Endothelial cell of hepatic sinusoid (primary cell): Measurements from ENCODE around the gene TIAM2.
"Not testable (repeated sequence)": the region's sequence is repeated elsewhere in the genome, so short reads cannot be mapped to it uniquely, and the experiment has no call there.

ENCODE experiments used
- in situ Hi-C: cut with HindIII; loops from 2 replicates; pipeline ENCODE4 v1.10.0; 2017; ENCODE audit warnings: low sequenced_read_pairs

Gene TIAM2

DNA sequence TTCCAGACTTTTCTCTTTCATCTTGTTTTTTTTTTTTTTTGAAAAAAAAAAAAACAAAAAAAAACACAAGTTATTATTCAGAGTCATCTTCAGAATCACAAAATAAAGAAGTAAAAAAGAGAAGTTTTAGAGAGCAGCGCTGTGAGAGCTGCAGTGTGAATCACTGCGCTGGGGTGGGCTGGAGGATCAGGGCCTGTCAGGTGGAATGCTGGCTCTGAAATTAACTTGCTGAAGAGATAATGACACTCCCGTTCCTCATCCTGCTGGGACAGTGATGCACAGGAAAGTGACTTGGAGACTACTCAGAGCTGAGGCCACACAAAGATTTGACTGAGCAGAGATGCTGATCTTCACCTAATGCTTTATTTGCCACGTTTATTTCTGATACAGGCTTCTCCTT is 226.0 kb downstream of the TIAM2 start:
- in situ Hi-C loops, result no loop called here

DNA sequence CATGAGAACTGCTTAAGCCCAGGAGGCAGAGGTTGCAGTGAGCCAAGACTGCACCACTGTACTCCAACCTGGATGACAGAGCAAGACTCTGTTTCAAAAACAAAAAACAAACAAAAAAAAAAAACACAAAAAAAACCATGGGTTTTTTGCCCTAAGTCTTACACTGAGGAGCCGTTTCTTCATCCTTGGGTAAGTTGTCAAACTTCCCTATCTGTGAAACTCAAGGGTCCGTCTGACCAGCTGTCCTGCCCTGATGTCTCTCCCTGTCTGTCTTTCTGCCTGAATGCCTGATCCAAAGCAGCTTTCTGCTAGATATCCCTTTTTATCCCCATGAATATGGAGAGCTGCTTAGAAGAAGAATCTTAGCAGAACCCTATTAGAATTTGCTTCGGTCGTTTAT is 227.4 kb downstream of the TIAM2 start:
- in situ Hi-C loops, result no loop called here

DNA sequence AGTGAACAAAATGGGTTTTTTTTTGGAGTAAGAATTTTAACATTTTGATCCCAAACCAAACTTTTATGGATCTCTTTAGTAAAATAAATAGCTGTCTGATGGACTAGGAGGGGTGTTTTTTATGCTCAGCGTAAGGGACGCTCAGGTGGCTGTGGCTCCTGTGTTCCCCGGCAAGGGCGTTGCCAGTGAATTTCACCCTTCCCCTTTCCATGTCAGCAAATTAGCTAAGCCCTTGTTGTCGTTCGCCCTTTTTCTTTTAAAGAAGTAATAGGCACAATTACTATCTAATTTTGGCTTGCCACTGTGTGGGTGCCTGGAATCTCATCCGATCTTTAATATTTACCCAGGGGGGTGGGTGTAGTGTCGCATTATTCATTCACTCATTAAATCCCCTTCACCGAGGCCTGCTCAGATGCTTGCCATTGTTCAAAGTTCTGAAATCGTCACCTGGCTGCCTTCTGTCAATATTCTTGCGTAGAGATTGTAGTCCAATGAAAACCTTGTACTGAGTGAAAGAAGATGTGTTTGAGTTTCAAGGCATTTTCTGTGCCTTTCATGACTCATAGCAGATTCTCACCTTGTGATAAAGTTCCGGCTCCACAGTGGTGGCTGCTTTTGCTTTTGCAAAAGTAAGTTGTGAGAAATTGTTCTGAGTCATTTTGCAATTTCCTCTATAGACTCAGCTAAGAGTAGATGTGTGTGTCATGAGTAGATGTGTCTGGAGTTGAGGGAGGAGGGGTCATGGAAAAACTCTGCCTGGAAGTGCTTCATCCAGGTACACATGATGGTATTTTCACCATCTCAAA is 228.7 kb downstream of the TIAM2 start:
- in situ Hi-C loops, result no loop called here

DNA sequence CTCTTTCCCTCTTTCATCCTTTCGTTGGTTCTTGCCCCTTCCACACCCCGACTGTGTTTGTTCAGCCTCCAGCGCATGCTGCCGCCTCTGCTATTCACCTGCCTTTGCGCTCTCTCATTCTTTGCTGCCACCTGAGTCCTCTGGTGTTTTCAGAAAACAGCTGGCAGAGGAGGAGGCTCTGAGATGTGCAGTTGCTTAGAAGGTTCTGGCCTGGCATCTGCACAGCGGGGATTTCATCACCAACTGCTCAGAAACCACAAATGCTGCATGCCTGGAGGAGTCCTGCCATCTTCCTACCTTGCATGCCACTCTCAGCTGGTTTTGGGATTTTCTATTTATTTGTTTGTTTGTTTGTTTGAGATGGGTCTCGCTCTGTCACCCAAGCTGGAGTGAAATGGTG is 229.5 kb downstream of the TIAM2 start:
- in situ Hi-C loops, result no loop called here

DNA sequence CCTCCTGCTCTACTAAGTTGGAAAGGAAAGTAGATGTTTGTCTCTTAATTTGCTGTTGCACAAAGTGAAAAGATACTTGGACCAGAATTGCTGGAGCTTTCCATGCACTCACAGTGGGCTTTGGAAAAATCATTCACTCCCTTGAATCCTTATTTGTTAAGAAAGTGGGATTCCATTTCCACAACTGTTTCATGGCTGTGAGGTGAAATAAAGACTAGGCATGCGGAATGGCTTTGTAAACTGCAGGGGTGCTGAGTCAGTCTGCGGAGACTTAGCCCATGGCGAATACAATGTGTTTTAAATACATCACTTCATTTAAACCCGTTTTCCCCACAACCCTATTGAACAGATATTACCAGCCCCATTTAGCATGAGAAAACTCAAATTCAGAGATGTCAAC is 231.9 kb downstream of the TIAM2 start:
- in situ Hi-C loops, result no loop called here

DNA sequence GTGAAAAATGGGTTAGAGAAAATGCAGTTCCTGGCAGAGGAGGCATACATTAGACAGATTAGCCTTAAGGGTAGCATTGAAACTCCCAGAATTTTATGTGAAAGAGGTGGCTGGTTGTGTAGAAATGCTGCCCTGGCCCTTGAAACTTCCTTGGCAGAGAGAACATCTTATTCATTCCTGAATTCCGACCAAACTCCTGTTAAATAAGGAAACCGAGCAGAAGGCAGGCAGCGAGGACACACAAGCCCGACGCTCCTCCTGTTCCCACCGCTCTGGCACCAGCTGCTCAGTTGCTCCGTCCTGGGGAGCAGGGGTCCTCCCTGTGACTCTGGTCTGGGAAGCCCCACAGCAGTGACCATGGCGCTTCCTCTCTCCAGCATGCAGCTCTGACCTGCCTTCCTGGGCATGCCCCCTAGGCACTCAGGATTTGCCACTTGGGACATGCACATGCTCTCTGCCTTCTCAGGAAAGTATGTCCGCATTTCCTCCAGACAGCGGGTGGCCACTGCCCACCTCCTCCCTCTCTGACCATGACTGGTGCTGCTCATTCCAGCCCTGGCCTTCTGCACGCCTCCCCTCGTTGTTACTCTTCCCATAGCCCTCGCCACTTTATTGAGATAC is 233.5 kb downstream of the TIAM2 start:
- in situ Hi-C loops, result no loop called here

DNA sequence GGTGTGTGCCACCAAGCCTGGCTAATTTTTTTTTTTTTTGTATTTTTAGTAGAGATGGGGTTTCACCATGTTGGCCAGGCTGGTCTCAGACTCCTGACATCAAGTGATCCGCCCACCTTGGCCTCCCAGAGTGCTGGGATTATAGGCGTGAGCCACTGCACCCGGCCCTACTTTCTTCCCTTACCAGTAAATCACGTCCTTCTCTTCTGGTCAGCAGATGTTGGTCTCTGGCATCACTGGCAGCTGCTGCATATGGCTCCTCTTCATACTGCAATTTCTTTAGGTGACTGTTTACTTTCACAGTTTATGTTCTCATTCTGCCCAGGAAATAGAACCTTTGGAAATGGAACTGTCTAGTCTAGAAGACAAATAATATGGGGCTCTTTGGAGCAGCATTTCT is 235.9 kb downstream of the TIAM2 start:
- in situ Hi-C loops, result not testable (repeated sequence)

DNA sequence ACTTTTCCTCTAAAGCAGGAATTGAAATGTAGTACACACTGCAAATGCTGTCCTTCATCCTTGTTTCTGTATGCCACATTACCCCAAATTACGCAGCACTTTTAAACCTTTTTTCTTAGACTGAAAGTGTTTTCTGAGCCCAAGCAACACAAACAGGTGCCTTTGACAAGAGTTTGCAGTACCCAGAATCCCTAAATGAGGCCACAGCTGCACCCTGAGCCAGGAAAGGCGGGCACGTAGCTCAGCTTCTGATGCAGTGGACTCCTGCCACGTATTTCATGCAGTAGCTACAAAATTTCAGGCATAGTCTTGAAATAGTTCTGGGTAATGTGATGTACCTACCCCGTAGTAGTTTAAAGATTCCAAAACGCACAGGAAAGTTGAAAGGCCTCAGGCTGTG is 237.7 kb downstream of the TIAM2 start:
- in situ Hi-C loops, result no loop called here

DNA sequence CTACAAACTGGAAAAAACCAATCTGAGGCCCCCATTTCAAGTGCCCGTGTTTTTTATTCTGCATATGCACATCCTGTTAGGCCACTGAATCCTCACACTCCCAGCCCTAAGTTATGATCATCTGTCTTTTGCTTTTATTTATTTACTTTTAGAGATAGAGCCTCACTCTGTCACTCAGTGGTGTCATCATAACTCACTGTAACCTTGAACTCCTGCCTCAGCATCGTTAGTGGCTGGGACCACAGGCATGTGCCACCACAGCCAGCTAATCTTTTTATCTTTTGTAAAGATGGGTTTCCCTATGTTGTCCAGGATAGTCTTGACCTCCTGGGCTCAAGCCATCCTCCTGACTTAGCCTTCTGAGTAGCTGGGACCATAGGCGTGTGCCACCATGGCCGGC is 239.1 kb downstream of the TIAM2 start:
- in situ Hi-C loops, result no loop called here

DNA sequence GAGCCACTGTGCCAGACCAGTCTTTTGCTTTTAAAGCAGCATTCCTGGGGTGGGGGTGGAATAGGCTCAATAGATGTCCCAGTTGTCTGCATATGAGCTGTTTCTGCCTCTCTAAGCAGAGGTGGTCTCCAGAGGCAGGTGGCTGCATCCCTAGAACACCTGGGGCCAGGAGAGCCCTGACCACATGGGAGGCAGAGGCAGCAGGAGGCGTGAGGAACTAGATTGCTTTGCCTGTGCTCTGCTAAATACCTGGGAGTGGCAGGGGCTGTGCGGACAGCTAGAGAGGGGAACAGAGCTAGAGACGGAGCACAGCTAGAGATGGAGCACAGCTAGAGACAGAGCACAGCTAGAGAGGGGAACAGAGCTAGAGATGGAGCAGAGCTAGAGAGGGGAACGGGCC is 239.6 kb downstream of the TIAM2 start:
- in situ Hi-C loops, result no loop called here

DNA sequence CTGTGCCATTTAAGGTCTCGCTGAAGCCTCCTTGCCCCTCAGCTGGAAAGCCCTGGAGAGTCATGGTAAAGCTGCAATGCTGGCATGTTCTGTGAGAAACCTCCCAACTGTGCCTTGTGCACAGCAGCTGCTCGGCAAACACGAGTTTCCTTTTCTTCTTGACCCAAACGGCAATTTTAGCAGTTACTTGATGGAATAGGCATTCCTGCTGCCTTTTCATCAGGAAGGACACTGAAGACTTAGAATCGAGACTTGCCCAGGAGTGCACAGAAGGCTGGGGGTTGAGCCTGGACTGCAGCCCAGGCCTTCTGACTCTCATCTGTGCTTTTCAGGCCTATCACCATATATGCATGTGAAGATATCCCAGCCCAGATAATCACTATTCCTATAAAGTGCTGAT is 240.0 kb downstream of the TIAM2 start:
- in situ Hi-C loops, result no loop called here

DNA sequence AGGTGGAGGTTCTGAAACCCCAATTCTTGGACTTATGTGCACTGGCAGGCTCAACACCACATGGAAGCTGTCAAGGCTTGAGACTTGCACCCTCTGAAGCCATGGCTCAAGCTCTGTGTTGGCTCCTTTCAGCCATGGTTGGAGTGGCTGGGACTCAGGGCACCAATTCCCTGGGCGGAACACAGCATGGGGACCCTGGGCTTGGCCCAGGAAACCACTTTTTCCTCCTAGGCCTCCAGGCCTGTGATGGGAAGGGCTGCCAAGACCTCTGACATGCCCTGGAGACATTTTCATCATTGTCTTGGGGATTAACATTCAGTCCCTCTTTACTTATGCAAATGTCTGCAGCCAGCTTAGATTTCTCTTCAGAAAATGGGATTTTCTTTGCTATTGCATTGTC is 242.5 kb downstream of the TIAM2 start:
- in situ Hi-C loops, result no loop called here

DNA sequence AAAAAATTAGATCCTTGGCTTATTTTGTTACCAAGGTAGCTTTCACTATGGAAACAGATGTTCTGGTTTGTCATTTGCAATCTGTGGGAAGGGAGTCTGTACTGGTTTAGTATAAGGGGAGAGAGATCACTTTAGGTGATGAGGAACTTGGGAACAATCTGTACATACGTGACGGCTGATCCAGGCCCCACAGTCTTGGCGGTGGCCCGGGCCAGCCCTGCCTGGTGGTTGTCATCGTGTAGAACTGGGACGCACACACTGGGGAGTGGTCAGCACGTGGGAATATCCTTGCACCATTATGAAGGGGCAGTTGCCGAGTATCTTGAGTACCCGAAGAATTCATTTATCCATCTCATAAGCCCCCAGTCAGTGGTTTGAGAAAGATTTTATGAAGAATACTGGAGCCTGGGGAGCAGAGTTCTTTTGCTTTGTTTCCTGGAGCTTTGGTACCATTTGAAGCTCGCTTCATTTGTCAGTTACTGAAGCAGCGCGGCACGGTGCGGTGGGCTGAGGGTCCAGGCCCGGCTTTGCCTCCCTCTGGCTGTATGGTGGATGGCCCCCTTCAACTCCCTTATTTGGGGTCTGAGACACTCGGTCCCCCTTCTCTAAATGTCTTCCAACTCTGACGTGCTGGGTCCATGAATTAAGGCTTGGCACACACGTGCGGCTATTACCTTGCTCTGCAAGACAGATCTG is 245.9 kb downstream of the TIAM2 start:
- in situ Hi-C loops, result no loop called here

DNA sequence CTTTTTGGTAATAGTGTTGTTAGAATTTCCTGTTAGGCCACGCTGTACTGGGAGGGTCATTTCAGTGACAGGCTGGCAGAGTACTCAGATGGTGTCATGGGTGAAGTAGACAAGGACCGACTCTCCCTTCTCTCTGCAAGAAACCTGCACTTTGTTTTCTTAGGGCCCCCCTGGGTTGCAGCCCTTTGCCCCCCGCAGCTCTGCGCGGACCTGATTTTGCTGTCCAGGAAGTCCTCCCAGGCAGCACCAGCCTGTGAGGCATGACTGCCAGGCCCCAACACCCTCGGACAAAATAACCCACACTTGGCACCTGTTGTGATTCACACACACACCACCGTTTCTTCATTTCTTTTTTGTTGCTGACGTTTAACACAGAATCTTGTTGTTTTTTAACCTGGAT is 246.9 kb downstream of the TIAM2 start:
- in situ Hi-C loops, result no loop called here

DNA sequence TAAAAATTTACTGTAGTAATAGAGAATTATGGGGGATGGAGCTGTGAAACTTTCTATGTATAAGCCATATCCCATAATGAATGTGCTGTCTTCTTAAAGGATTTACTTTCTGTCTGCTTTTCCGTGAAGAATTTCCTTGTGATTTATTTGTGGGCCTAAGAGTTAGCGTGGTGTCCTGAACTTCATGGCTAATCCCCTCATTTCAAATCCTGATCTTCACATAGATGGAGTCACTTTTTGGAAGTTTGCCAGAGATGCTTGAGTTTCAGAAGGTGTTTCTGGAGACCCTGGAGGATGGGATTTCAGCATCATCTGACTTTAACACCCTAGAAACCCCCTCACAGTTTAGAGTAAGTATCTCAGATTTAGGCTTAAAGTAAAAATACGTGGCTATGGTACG is 249.3 kb downstream of the TIAM2 start:
- in situ Hi-C loops, result no loop called here

DNA sequence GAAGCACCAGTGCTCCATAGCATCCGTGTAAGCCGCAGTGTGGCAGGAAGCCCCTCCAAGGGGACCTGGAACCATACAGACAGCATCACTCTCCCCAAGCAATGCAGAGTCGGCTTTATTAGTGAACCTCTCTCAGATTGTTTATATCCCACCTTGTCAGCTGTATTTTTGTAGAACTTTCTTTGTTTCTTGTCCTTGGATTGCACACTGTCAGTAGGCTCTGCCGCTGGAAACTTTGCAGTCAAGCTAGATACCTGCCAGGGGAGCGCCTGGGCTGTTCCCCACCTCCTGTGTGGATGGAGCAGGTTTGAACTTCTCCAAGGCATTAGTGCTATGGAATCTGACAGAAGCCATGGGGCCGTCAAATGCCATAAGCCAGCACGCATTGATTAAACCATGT is 250.1 kb downstream of the TIAM2 start:
- in situ Hi-C loops, result no loop called here

DNA sequence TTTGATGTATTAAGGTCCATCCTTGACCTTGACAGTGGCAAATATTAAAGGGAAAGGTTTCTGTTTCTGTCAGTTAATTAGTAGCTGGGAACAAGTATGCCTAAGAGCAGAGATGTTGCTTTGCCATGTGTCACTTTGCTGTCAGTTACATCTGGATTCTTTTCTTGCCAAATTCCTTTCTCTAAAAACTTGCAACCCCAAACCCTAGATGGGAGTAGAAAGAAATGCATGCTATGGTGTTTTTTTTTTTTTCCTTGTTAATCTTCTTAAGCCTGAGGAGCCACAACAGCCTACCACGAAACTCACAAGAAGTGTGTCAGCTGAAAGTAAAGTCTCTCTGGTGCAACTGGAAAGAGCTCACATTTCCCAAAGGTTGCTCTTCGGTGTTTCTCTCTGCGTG is 250.7 kb downstream of the TIAM2 start:
- in situ Hi-C loops, result no loop called here

DNA sequence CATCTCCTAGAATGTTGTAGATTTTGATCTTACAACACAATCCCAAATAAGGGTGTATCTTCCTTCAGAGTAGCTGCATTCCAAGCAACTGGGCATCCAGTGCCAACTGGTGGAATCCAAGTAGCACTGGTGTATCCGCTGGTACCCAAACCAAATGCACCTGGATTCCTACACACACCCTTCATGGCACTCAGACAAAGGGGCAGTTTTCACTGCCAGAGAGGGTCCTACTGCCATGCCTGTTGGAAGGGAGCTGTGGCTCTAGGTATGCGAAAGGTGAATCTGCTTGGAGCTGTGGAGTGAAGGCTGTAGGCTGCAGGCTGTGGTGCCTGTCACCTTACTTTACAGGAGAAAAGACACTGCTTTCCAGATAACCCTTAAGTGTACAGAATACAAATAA is 251.7 kb downstream of the TIAM2 start:
- in situ Hi-C loops, result no loop called here

DNA sequence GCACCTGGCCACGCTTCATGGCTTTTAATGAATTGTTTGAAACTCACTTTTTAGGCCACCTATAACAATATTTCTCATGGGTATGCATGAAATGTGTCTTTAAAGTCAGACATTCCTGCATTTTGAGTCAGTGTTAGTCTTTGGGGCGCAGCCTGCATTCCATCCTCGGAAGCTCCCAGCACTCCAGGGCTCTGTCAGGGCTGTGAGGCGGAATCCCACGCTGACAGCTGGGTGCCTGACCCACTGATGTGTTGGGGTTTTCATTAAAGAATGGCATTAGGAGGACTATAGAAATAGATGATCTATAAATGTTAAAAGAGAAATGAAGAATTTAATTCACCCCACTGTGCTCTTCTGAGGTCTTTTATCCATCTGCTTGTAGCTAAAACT is 252.5 kb downstream of the TIAM2 start:
- in situ Hi-C loops, result no loop called here

DNA sequence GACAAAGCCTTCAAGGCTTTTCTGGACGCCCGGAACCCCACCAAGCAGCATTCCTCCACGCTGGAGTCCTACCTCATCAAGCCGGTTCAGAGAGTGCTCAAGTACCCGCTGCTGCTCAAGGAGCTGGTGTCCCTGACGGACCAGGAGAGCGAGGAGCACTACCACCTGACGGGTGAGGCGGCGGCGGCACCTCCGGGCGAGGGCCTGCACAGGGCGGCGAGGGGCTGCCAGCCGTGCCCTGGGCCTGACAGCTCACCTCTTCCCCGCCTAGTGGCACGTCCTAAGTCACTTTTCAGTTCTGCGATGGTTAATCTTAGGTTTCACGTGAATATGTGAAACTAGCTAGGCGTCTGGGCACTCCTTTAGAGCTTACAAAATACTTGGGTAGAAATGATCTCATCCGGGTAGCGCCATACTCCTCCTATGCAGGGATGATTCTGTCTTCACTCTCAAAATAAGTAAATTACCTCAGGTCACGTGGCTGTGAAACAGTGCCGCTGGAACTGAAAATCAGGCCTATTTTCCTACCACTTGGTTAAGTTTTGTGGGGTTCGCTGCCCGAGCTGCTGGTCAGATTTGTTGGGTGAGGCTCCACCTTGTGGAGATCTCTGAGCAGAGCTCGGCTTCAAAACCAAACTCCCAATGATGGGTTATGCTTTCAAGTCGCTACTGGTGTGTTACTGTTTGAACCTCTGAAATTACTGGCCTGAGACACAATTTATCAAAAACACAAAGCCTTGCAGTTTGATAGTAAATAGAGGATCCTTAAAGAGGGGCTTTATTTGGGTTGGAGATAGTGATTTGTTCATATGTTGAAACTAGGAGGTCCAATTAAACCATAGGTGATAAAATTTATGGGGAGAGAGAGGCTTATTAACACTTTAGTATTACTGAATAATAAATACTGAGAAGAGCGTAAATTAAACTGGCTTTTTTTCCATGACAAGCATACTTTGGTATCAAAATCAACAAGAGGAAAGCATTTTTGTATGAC is 253.2 kb downstream of the TIAM2 start:
- in situ Hi-C loops, result no loop called here
